IMR-90 (cell line): Measurements from ENCODE around the gene MMP25. TPM values are rescaled to one million over a fixed set of nuclear protein-coding genes. Genes with fewer than 3 reads are reported as not detected.
A peak's percentile ranks its signal among the peaks of the same experiment; 100 is the strongest.

ENCODE experiments used
- ATAC-seq: fragments of 200-7000 bp; cut with Tn5 transposase; 2 replicates; pipeline ENCODE4 v1.9.1; 2020; ENCODE audit warnings: low read depth, mild to moderate bottlenecking, moderate library complexity
- BruUV-seq: library from RNA; stranded (reverse); fragments of 400-500 nt; replicated peaks from 2 replicates; lab custom pipeline; 2021; lab: Mats Ljungman, UMichigan
- CTCF ChIA-PET: fragments of 300-600 bp; formaldehyde crosslinking; extraction: SDS; loops from one replicate; lab custom pipeline; 2021; ENCODE audit warnings: antibody characterized with exemption; lab: Yijun Ruan, JAX
- POLR2A ChIA-PET: fragments of 300-600 bp; sonication (Branson Sonifier 250); formaldehyde crosslinking; loops from one replicate; lab custom pipeline; 2022; ENCODE audit warnings: antibody characterized with exemption; ENCODE audit not compliant: unreplicated experiment; lab: Charles Lee
- DNase-seq: peaks from one replicate; pipeline ENCODE4 v3.0.0; 2013
- H2AFZ ChIP-seq: replicated peaks from 2 replicates; pipeline ENCODE3; 2013; ENCODE audit warnings: low read length, mild to moderate bottlenecking; ENCODE audit not compliant: poor library complexity
- H2AK5ac ChIP-seq: 2 replicates; pipeline ENCODE4 v1.6.1; 2013; ENCODE audit warnings: low read depth, low read length, inconsistent platforms
- H2AK9ac ChIP-seq: replicated peaks from 2 replicates; pipeline ENCODE3; 2013; ENCODE audit warnings: mild to moderate bottlenecking, low read depth, low read length, moderate library complexity; ENCODE audit not compliant: poor library complexity
- H2BK120ac ChIP-seq: 2 replicates; pipeline ENCODE4 v1.6.1; 2013; ENCODE audit warnings: low read depth, low read length, inconsistent platforms
- H2BK15ac ChIP-seq: 3 replicates; pipeline ENCODE4 v1.6.1; 2013; ENCODE audit warnings: low read depth, low read length, inconsistent platforms
- H2BK20ac ChIP-seq: 2 replicates; pipeline ENCODE4 v1.6.1; 2013; ENCODE audit warnings: low read depth, mild to moderate bottlenecking, inconsistent platforms, low read length, moderate library complexity
- H2BK5ac ChIP-seq: 2 replicates; pipeline ENCODE4 v1.6.1; 2013; ENCODE audit warnings: mild to moderate bottlenecking, low read depth, low read length, inconsistent platforms; ENCODE audit not compliant: poor library complexity, severe bottlenecking
- H3K14ac ChIP-seq: replicated peaks from 2 replicates; pipeline ENCODE4 v1.6.1; 2013; ENCODE audit warnings: low read depth, low read length, inconsistent platforms
- H3K18ac ChIP-seq: 2 replicates; pipeline ENCODE4 v1.6.1; 2013; ENCODE audit warnings: low read depth, low read length, control low read depth
- H3K23ac ChIP-seq: 2 replicates; pipeline ENCODE4 v1.6.1; 2013; ENCODE audit warnings: low read depth, low read length, inconsistent platforms
- H3K27ac ChIP-seq: 2 replicates; pipeline ENCODE4 v1.5.1; 2013; ENCODE audit warnings: mild to moderate bottlenecking, control low read depth, low read length; ENCODE audit not compliant: insufficient read depth
- H3K27me3 ChIP-seq: 2 replicates; pipeline ENCODE4 v1.6.1; 2013; ENCODE audit warnings: low read length; ENCODE audit not compliant: control insufficient read depth, insufficient read depth
- H3K36me3 ChIP-seq: 2 replicates; pipeline ENCODE4 v1.6.1; 2013; ENCODE audit warnings: low read length, mixed read lengths; ENCODE audit not compliant: control insufficient read depth, insufficient read depth
- H3K4ac ChIP-seq: 2 replicates; pipeline ENCODE4 v1.6.1; 2013; ENCODE audit warnings: low read depth, low read length, inconsistent platforms
- H3K4me1 ChIP-seq: 2 replicates; pipeline ENCODE4 v1.6.1; 2013; ENCODE audit warnings: low read length, mixed read lengths; ENCODE audit not compliant: control insufficient read depth, insufficient read depth
- H3K4me2 ChIP-seq: 2 replicates; pipeline ENCODE4 v1.6.1; 2013; ENCODE audit warnings: low read depth, mild to moderate bottlenecking, control low read depth, low read length, moderate library complexity
- H3K4me3 ChIP-seq: 2 replicates; pipeline ENCODE4 v1.5.1; 2013; ENCODE audit warnings: low read depth, mild to moderate bottlenecking, control low read depth, low read length, moderate library complexity; ENCODE audit not compliant: insufficient read depth
- H3K56ac ChIP-seq: 2 replicates; pipeline ENCODE4 v1.6.1; 2013; ENCODE audit warnings: low read length, inconsistent platforms; ENCODE audit not compliant: insufficient read depth; ENCODE audit errors: extremely low read depth
- H3K79me1 ChIP-seq, 2 experiments: 2 replicates each; pipeline ENCODE4 v1.6.1; 2013; ENCODE audit warnings: low read length in 2 of 2, inconsistent platforms in 1 of 2, low read depth in 1 of 2
- H3K9ac ChIP-seq: 2 replicates; pipeline ENCODE4 v1.6.1; 2013; ENCODE audit warnings: low read depth, low read length, control low read depth
- H3K9me1 ChIP-seq: 2 replicates; pipeline ENCODE4 v1.6.1; 2013; ENCODE audit warnings: low read length, inconsistent platforms; ENCODE audit not compliant: insufficient read depth
- H3K9me3 ChIP-seq: 2 replicates; pipeline ENCODE4 v1.6.1; 2013; ENCODE audit warnings: low read length; ENCODE audit not compliant: control insufficient read depth, insufficient read depth
- H4K20me1 ChIP-seq: 2 replicates; pipeline ENCODE4 v1.6.1; 2013; ENCODE audit warnings: low read length, inconsistent platforms; ENCODE audit not compliant: insufficient read depth
- H4K5ac ChIP-seq: 2 replicates; pipeline ENCODE4 v1.6.1; 2013; ENCODE audit warnings: mild to moderate bottlenecking, low read depth, low read length, control low read depth
- H4K8ac ChIP-seq, 2 experiments: 2 replicates each; pipeline ENCODE4 v1.6.1; 2013; ENCODE audit warnings: low read depth in 2 of 2, low read length in 2 of 2, control low read depth in 1 of 2, inconsistent platforms in 1 of 2
- H4K91ac ChIP-seq: 2 replicates; pipeline ENCODE4 v1.6.1; 2013; ENCODE audit warnings: low read depth, low read length, inconsistent platforms; ENCODE audit not compliant: insufficient read depth
- BHLHE40 ChIP-seq: fragments of 150-350 bp; IDR thresholded peaks from 2 replicates; pipeline ENCODE4 v1.6.1; 2016; ENCODE audit warnings: mild to moderate bottlenecking, low read depth, low read length
- CHD1 ChIP-seq: IDR thresholded peaks from 2 replicates; pipeline ENCODE4 v1.6.1; 2012; ENCODE audit warnings: low read depth, low read length, improper control_type of control experiment
- FOS ChIP-seq: fragments of 150-350 bp; IDR thresholded peaks from 2 replicates; pipeline ENCODE4 v1.6.1; 2016; ENCODE audit warnings: low read depth, low read length
- MAFK ChIP-seq: IDR thresholded peaks from 2 replicates; pipeline ENCODE4 v1.6.1; 2012; ENCODE audit warnings: low read depth, low read length, improper control_type of control experiment
- MAZ ChIP-seq: IDR thresholded peaks from 2 replicates; pipeline ENCODE4 v1.6.1; 2012; ENCODE audit warnings: low read depth, mild to moderate bottlenecking, low read length, improper control_type of control experiment, moderate library complexity, borderline replicate concordance
- MXI1 ChIP-seq: IDR thresholded peaks from 2 replicates; pipeline ENCODE4 v1.6.1; 2012; ENCODE audit warnings: low read depth, mild to moderate bottlenecking, low read length, moderate library complexity, borderline replicate concordance
- NFE2L2 ChIP-seq: fragments of 150-350 bp; IDR thresholded peaks from 2 replicates; pipeline ENCODE4 v1.6.1; 2016; ENCODE audit warnings: low read depth, mild to moderate bottlenecking, low read length
- POLR2A ChIP-seq: IDR thresholded peaks from 2 replicates; pipeline ENCODE4 v1.6.1; 2012; ENCODE audit warnings: mild to moderate bottlenecking, low read depth, low read length
- RAD21 ChIP-seq: IDR thresholded peaks from 2 replicates; pipeline ENCODE4 v1.6.1; 2012; ENCODE audit warnings: low read length, improper control_type of control experiment
- RCOR1 ChIP-seq: IDR thresholded peaks from 2 replicates; pipeline ENCODE4 v1.6.1; 2012; ENCODE audit warnings: mild to moderate bottlenecking, low read length, improper control_type of control experiment; ENCODE audit not compliant: insufficient replicate concordance
- SMC3 ChIP-seq: fragments of 150-350 bp; IDR thresholded peaks from 2 replicates; pipeline ENCODE4 v1.6.1; 2016; ENCODE audit warnings: low read depth, mild to moderate bottlenecking, antibody characterized with exemption, low read length, moderate library complexity
- WGBS, 2 experiments: methylation state at CpG; one replicate each; pipeline versions ENCODE4 v1.1.5 to v1.1.7; 2013; ENCODE audit warnings: missing lambda C conversion rate in 2 of 2; ENCODE audit not compliant: insufficient read length in 1 of 2; ENCODE audit errors: extremely low coverage in 2 of 2; 5-methylcytosine and 5-hydroxymethylcytosine counted together
- dilution Hi-C: fragments of 300-500 bp; cut with HindIII; formaldehyde crosslinking; loops from one replicate; pipeline ENCODE4 v1.14.3; 2018; ENCODE audit warnings: low sequenced_read_pairs; ENCODE audit not compliant: unreplicated experiment
- in situ Hi-C: fragments of 300-500 bp; cut with MboI; formaldehyde crosslinking; loops from 3 replicates; pipeline ENCODE4 v1.14.3; 2019; ENCODE audit warnings: low sequenced_read_pairs, inconsistent platforms, mixed read lengths
- intact Hi-C: fragments of 100-400 bp; cut with micrococcal nuclease; formaldehyde crosslinking; loops from 2 replicates; pipeline ENCODE4 v1.10.0; 2022
- polyA plus RNA-seq, 3 experiments: library from polyadenylated mRNA; depleted of rRNA; stranded (reverse); fragments of >200 nt; gene quantifications; 2 replicates each; pipeline ENCODE4 v1.2.3, GENCODE V29; 2012; ENCODE audit warnings: low replicate concordance in 1 of 3
- total RNA-seq: library from RNA; depleted of rRNA; stranded (reverse); fragments of >200 nt; gene quantifications from 2 replicates; pipeline ENCODE4 v1.2.3, GENCODE V29; 2012
- TF ChIP-seq, protein P1 (sequence below): conservative IDR thresholded peaks from 2 replicates; pipeline ENCODE4 v1.5.1; 2012; ENCODE audit warnings: mild to moderate bottlenecking, low read depth, low read length, improper control_type of control experiment
- TF ChIP-seq, protein P2 (sequence below): fragments of 150-350 bp; IDR thresholded peaks from 2 replicates; pipeline ENCODE4 v1.6.1; 2016; ENCODE audit warnings: low read depth, mild to moderate bottlenecking, low read length, moderate library complexity, borderline replicate concordance

MMP25 gene
- total and polyA plus RNA-seq, 2 of the 4 experiments (the other 2 are of a cell fraction) = 0.07 TPM; not detected in 1

DNA sequence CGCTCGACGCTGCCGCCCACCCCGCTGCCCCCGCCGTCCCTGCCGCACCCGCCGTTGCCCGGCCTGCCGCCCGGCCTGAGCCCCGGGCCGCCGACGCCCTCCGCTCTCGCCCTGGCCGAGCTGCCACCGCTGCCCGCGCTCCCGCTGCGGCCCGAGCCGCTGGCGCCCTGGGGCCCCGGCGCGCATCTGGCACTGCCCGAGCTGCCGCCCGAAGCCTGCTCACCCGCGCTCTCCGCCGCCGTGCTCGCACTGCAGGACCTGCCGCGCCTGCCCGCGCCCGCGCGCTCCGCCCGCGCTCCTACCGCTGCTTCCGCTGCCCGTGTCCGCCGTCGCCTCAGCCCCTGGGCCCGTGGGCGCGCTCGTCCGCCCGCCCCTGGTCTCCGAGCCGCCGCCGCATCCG lies 42.0 kb upstream of the MMP25 start:
- Histone ChIP-seq H2AK5ac (no peak overlapping the region), H3K9me3 (no peaks in the 10 kb centered on the region), H3K4me1 (no peaks in the 10 kb centered on the region), H2BK120ac (no peak overlapping the region), H3K56ac (no peak overlapping the region), H3K18ac (no peak overlapping the region), H3K23ac (no peak overlapping the region), H2BK20ac (no peak overlapping the region), H4K91ac (no peak overlapping the region), H3K79me1 (no peaks in the 10 kb centered on the region), H3K36me3 (no peaks in the 10 kb centered on the region), H3K27ac (no peak overlapping the region), H2BK5ac (no peak overlapping the region), H3K9me1 (no peaks in the 10 kb centered on the region), H3K27me3 (peaks cover 36% of the 10 kb centered on the region), H3K14ac (no peak overlapping the region), H2AK9ac (no peak overlapping the region), H4K20me1 (no peaks in the 10 kb centered on the region), H3K4me2 (no peak overlapping the region), H4K5ac (no peak overlapping the region), H3K9ac (no peak overlapping the region), H3K4me3 (peak overlapping the region; percentile 19; the same call in 1 of the 2 replicates), H3K4ac (no peak overlapping the region), H2AFZ (peak overlapping the region; percentile 77), H2BK15ac (no peak overlapping the region), H4K8ac (no peak overlapping the region)
- ATAC-seq (peak; percentile 36), DNase-seq (no peak)
- intact Hi-C loops (no loop called here), dilution Hi-C loops (no loop called here), in situ Hi-C loops (no loop called here)
- ChIA-PET CTCF (interaction anchor here (0.6 to 1.3 kb wide), 8 partner anchors 8 to 94 kb away, joined by 3 to 12 read pairs (median 4); no protein-coding TSS in a partner anchor), POLR2A (no interaction called here)
- BruUV-seq = no TSS peak
- TF ChIP-seq BHLHE40 = no peak
- TF ChIP-seq SMC3 = no peak
- no peak for TF ChIP-seq RCOR1
- TF ChIP-seq RAD21 = no peak
- TF ChIP-seq, protein P1, sequence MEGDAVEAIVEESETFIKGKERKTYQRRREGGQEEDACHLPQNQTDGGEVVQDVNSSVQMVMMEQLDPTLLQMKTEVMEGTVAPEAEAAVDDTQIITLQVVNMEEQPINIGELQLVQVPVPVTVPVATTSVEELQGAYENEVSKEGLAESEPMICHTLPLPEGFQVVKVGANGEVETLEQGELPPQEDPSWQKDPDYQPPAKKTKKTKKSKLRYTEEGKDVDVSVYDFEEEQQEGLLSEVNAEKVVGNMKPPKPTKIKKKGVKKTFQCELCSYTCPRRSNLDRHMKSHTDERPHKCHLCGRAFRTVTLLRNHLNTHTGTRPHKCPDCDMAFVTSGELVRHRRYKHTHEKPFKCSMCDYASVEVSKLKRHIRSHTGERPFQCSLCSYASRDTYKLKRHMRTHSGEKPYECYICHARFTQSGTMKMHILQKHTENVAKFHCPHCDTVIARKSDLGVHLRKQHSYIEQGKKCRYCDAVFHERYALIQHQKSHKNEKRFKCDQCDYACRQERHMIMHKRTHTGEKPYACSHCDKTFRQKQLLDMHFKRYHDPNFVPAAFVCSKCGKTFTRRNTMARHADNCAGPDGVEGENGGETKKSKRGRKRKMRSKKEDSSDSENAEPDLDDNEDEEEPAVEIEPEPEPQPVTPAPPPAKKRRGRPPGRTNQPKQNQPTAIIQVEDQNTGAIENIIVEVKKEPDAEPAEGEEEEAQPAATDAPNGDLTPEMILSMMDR = no peak
- no peak for TF ChIP-seq MAFK
- no peak for TF ChIP-seq NFE2L2
- TF ChIP-seq MXI1 = no peak
- TF ChIP-seq MAZ = no peak
- TF ChIP-seq FOS = no peak
- TF ChIP-seq, protein P2, sequence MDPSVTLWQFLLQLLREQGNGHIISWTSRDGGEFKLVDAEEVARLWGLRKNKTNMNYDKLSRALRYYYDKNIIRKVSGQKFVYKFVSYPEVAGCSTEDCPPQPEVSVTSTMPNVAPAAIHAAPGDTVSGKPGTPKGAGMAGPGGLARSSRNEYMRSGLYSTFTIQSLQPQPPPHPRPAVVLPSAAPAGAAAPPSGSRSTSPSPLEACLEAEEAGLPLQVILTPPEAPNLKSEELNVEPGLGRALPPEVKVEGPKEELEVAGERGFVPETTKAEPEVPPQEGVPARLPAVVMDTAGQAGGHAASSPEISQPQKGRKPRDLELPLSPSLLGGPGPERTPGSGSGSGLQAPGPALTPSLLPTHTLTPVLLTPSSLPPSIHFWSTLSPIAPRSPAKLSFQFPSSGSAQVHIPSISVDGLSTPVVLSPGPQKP = no peak
- TF ChIP-seq POLR2A = no peak
- TF ChIP-seq CHD1 = no peak
- WGBS, 2 experiments = 1% methylated on average over 34 of the region's 67 CpGs; no CpG with 5 or more reads in 1 of the 2 experiments
